Progenitor cell of endocrine pancreas (in vitro differentiated cells): ENCODE data around the gene POLR3F. TPM values are rescaled to one million over a fixed set of nuclear protein-coding genes. Genes with fewer than 3 reads are reported as not detected.
A peak's percentile ranks its signal among the peaks of the same experiment; 100 is the strongest.

Experiments used
- DNase-seq: peaks from one replicate; pipeline ENCODE4 v3.0.0; 2021; ENCODE audit warnings: low spot score; ENCODE audit not compliant: unreplicated experiment
- H3K27ac Mint-ChIP-seq: 2 replicates; pipeline ENCODE4 v1.8.0; 2021; ENCODE audit warnings: mild to moderate bottlenecking, moderate library complexity, mixed read lengths
- H3K27me3 Mint-ChIP-seq: 2 replicates; pipeline ENCODE4 v1.8.0; 2021; ENCODE audit warnings: mixed read lengths
- H3K36me3 Mint-ChIP-seq: 2 replicates; pipeline ENCODE4 v1.8.0; 2022; ENCODE audit warnings: mixed read lengths; ENCODE audit not compliant: insufficient read depth
- H3K4me1 Mint-ChIP-seq: 2 replicates; pipeline ENCODE4 v1.8.0; 2021; ENCODE audit warnings: low read depth, mixed read lengths
- H3K4me3 Mint-ChIP-seq: 2 replicates; pipeline ENCODE4 v1.8.0; 2021; ENCODE audit warnings: low read depth, mild to moderate bottlenecking, moderate library complexity, mixed read lengths
- H3K9me3 Mint-ChIP-seq: 2 replicates; pipeline ENCODE4 v1.8.0; 2021; ENCODE audit warnings: low read depth, mixed read lengths
- CTCF ChIP-seq: fragments of 200-600 bp; sonication (generic); IDR thresholded peaks from one replicate; pipeline ENCODE4 v1.5.0; 2021; ENCODE audit warnings: antibody characterized with exemption, mild to moderate bottlenecking; ENCODE audit not compliant: unreplicated experiment
- total RNA-seq: library from RNA; stranded (reverse); gene quantifications from 2 replicates; pipeline ENCODE4 v1.2.1, GENCODE V29; 2021

The POLR3F gene
- total RNA-seq, 1 donor from 2014 or later: 14.3 TPM

- no peak overlapping the region for H3K27ac Mint-ChIP-seq
- H3K4me1 Mint-ChIP-seq: peaks cover 17% of the 10 kb centered on the region
- no peak for TF ChIP-seq CTCF
- H3K4me3 Mint-ChIP-seq: no peak overlapping the region
- H3K9me3 Mint-ChIP-seq: no peaks in the 10 kb centered on the region
- peaks cover 7% of the 10 kb centered on the region for H3K27me3 Mint-ChIP-seq
- no peaks in the 10 kb centered on the region for H3K36me3 Mint-ChIP-seq
- DNase-seq: no peak
Measured at GRCh38 chr20:18504479-18505060, 37.4 kb downstream of the POLR3F start.

- TF ChIP-seq CTCF: no peak
- H3K36me3 Mint-ChIP-seq: peaks cover 12% of the 10 kb centered on the region
- H3K27me3 Mint-ChIP-seq: peaks cover 7% of the 10 kb centered on the region
- peak overlapping the region; percentile 100 for H3K4me3 Mint-ChIP-seq
- peaks cover 19% of the 10 kb centered on the region for H3K4me1 Mint-ChIP-seq
- DNase-seq: no peak
- no peaks in the 10 kb centered on the region for H3K9me3 Mint-ChIP-seq
- H3K27ac Mint-ChIP-seq: peak overlapping the region; percentile 100
Measured at GRCh38 chr20:18506744-18507143, 39.6 kb downstream of the POLR3F start.

GRCh38 chr20:18507218-18508191, 40.3 kb downstream of the POLR3F start, which contains the start of gene SEC23B:
SEC23B (plus strand) TSS chr20:18507940; CDS start chr20:18510836, 2,896 bp downstream.
- H3K9me3 Mint-ChIP-seq: no peaks in the 10 kb centered on the region
- peak within 1 kb of the TSS; percentile 100 for H3K4me3 Mint-ChIP-seq
- DNase-seq: peak; percentile 87
- H3K27ac Mint-ChIP-seq: peak within 1 kb of the TSS; percentile 100
- peaks cover 19% of the 10 kb centered on the region for H3K4me1 Mint-ChIP-seq
- peaks cover 3% of the 10 kb centered on the region for H3K27me3 Mint-ChIP-seq
- no peak for TF ChIP-seq CTCF
- H3K36me3 Mint-ChIP-seq: peaks cover 13% of the 10 kb centered on the region

GRCh38 chr20:18511571-18511970, 44.4 kb downstream of the POLR3F start:
- H3K9me3 Mint-ChIP-seq: no peaks in the 10 kb centered on the region
- no peaks in the 10 kb centered on the region for H3K27me3 Mint-ChIP-seq
- no peak overlapping the region for H3K4me3 Mint-ChIP-seq
- no peak for DNase-seq
- H3K36me3 Mint-ChIP-seq: peaks cover 25% of the 10 kb centered on the region
- no peak for TF ChIP-seq CTCF
- H3K27ac Mint-ChIP-seq: no peak overlapping the region
- H3K4me1 Mint-ChIP-seq: peaks cover 18% of the 10 kb centered on the region

- H3K9me3 Mint-ChIP-seq: no peaks in the 10 kb centered on the region
- no peak overlapping the region for H3K4me3 Mint-ChIP-seq
- peaks cover 25% of the 10 kb centered on the region for H3K36me3 Mint-ChIP-seq
- H3K27ac Mint-ChIP-seq: no peak overlapping the region
- no peak for TF ChIP-seq CTCF
- peaks cover 10% of the 10 kb centered on the region for H3K4me1 Mint-ChIP-seq
- no peak for DNase-seq
- no peaks in the 10 kb centered on the region for H3K27me3 Mint-ChIP-seq
Measured at GRCh38 chr20:18513208-18513607, 46.0 kb downstream of the POLR3F start.
